Muscle of leg (tissue), 11 donors: Measurements from ENCODE around the gene PEX6. TPM values are rescaled to one million over a fixed set of nuclear protein-coding genes. Genes with fewer than 3 reads are reported as not detected.

Experiments
- DNase-seq: peaks from one replicate; pipeline ENCODE4 v3.0.0; 2013
- H3K27ac ChIP-seq: one replicate; pipeline ENCODE4 v1.5.1; 2013; ENCODE audit warnings: mild to moderate bottlenecking, low read length, control low read depth
- H3K27me3 ChIP-seq: one replicate; pipeline ENCODE4 v1.6.1; 2013; ENCODE audit warnings: low read length; ENCODE audit not compliant: control insufficient read depth, insufficient read depth
- H3K36me3 ChIP-seq: one replicate; pipeline ENCODE4 v1.6.1; 2013; ENCODE audit warnings: low read length; ENCODE audit not compliant: control insufficient read depth, insufficient read depth
- H3K4me1 ChIP-seq: one replicate; pipeline ENCODE4 v1.6.1; 2013; ENCODE audit warnings: low read length; ENCODE audit not compliant: control insufficient read depth, insufficient read depth
- H3K4me3 ChIP-seq: one replicate; pipeline ENCODE4 v1.5.1; 2013; ENCODE audit warnings: low read length, control low read depth
- H3K9me3 ChIP-seq: replicated peaks from 2 replicates; pipeline ENCODE4 v1.6.1; 2013; ENCODE audit warnings: low read depth, low read length; ENCODE audit not compliant: control insufficient read depth
- WGBS: methylation state at CpG from one replicate; pipeline ENCODE4 v1.1.5; 2013; ENCODE audit warnings: missing lambda C conversion rate; ENCODE audit not compliant: insufficient coverage; 5-methylcytosine and 5-hydroxymethylcytosine counted together
- polyA plus RNA-seq, 8 donors: library from polyadenylated mRNA; unstranded; fragments of 120-200 nt; gene quantifications; one replicate each; pipeline versions ENCODE4 v1.2.1 to v1.2.3, GENCODE V29; 2013; ENCODE audit warnings: inconsistent platforms in 1 of 8, low replicate concordance in 1 of 8; ENCODE audit not compliant: insufficient read length in 8 of 8, insufficient read depth in 1 of 8
- total RNA-seq: library from RNA; stranded (reverse); fragments of 120-200 nt; gene quantifications from one replicate; pipeline ENCODE4 v1.2.4, GENCODE V29; 2013

Gene PEX6
- total and polyA plus RNA-seq, 9 donors: 13.0 to 28.4 (median 17.7) TPM

DNA sequence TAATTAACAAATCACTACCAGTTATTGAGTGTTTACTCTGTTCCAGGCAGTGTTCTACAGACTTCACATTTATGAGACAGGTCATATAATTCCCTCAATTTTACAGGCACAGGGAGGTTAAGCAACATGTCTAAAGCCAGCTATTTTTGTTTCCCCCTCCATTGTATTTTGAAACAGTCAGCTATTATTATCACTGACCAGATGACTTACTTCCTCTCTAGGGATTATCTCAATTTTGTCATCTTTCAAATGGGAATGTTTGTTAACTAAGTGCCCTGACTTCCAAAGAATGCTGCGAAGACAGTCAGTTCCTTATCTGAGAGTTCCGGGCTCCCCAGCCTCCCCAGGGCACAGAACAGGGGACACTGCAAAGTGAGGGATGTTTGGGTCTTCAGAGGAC, 55.3 kb downstream of the PEX6 start:
- WGBS: 54% methylated on average over 2 of the region's 2 CpGs
- Histone ChIP-seq H3K9me3 (no peaks in the 10 kb centered on the region), H3K4me1 (peaks cover 6% of the 10 kb centered on the region), H3K27me3 (peaks cover 6% of the 10 kb centered on the region), H3K36me3 (no peaks in the 10 kb centered on the region), H3K27ac (no peak overlapping the region), H3K4me3 (no peak overlapping the region)
- DNase-seq: no peak

GRCh38 chr6:42921801-42922200, 57.2 kb downstream of the PEX6 start:
- Histone ChIP-seq H3K27me3 (peaks cover 6% of the 10 kb centered on the region), H3K9me3 (no peaks in the 10 kb centered on the region), H3K27ac (no peak overlapping the region), H3K4me3 (no peak overlapping the region), H3K4me1 (no peaks in the 10 kb centered on the region), H3K36me3 (no peaks in the 10 kb centered on the region)
- WGBS: 100% methylated on average over 1 of the region's 6 CpGs
- no peak for DNase-seq

GRCh38 chr6:42916288-42916687, 62.7 kb downstream of the PEX6 start:
- Histone ChIP-seq H3K4me3 (no peak overlapping the region), H3K36me3 (no peaks in the 10 kb centered on the region), H3K9me3 (no peaks in the 10 kb centered on the region), H3K27me3 (peaks cover 2% of the 10 kb centered on the region), H3K27ac (no peak overlapping the region), H3K4me1 (peaks cover 5% of the 10 kb centered on the region)
- DNase-seq: no peak
- 100% methylated on average over 1 of the region's 1 CpG for WGBS

- Histone ChIP-seq H3K9me3 (no peaks in the 10 kb centered on the region), H3K4me3 (no peak within 1 kb of the TSS), H3K27me3 (peaks cover 2% of the 10 kb centered on the region), H3K4me1 (peaks cover 5% of the 10 kb centered on the region), H3K27ac (no peak within 1 kb of the TSS), H3K36me3 (no peaks in the 10 kb centered on the region)
- DNase-seq: no peak
- 56% methylated on average over 9 of the region's 10 CpGs for WGBS
Observed at GRCh38 chr6:42915732-42916131, 63.2 kb downstream of the PEX6 start, which contains the start of gene PTCRA. TSS of gene PTCRA (plus strand) at chr6:42916053. CDS start at chr6:42916070, 17 bp downstream.

DNA sequence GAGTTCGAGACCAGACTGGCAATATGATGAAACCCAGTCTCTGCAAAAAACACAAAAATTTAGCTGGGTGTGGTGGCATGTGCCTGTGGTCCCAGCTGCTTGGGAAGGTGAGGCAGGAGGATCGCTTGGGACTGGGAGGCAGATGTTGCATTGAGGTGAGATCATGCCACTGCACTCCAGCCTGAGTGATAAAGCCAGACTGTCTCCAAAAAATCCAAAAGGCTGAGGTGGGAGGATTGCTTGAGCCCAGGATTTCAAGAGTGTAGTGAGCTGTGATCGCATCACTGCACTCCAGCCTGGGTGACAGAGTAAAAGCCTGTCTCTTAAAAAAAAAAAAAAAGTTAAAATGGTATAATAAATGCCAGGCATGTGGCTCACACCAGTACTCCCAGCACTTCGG, 64.4 kb downstream of the PEX6 start:
- 57% methylated on average over 4 of the region's 4 CpGs for WGBS
- Histone ChIP-seq H3K9me3 (no peaks in the 10 kb centered on the region), H3K36me3 (no peaks in the 10 kb centered on the region), H3K27ac (no peak overlapping the region), H3K27me3 (peaks cover 2% of the 10 kb centered on the region), H3K4me1 (peaks cover 5% of the 10 kb centered on the region), H3K4me3 (no peak overlapping the region)
- DNase-seq: no peak

Other genes with a start within 250 kb of the PEX6 start
- gene TBCC, start 233.1 kb downstream of the PEX6 start, total RNA-seq: 27.0 TPM
- 10 to 100 TPM; 14.3 to 19.0 (median 16.0) TPM for gene TBCC, start 233.1 kb downstream of the PEX6 start, polyA plus RNA-seq
- gene BICRAL, start 197.1 kb downstream of the PEX6 start, total RNA-seq: 8.1 TPM
- 10 to 100 TPM in 7 of 8 donors, 1 to 10 TPM in 1; 9.9 to 12.8 (median 10.8) TPM for gene BICRAL, start 197.1 kb downstream of the PEX6 start, polyA plus RNA-seq
- gene RPL7L1, start 99.6 kb downstream of the PEX6 start, total RNA-seq: 78.6 TPM
- 10 to 100 TPM; 60.7 to 87.9 (median 74.9) TPM for gene RPL7L1, start 99.6 kb downstream of the PEX6 start, polyA plus RNA-seq
- gene PTCRA, start 63.1 kb downstream of the PEX6 start, total RNA-seq: not detected
- gene PTCRA, start 63.1 kb downstream of the PEX6 start, polyA plus RNA-seq: under 1 TPM in 3 of 8 donors, not detected in 5; 0.16 to 0.27 (median 0.25) TPM
- gene CNPY3, start 49.7 kb downstream of the PEX6 start, total RNA-seq: 16.8 TPM
- 10 to 100 TPM; 27.3 to 41.6 (median 33.1) TPM for gene CNPY3, start 49.7 kb downstream of the PEX6 start, polyA plus RNA-seq
- 0.22 TPM for gene GNMT, start 18.4 kb downstream of the PEX6 start, total RNA-seq
- 1 to 10 TPM in 1 of 8 donors, under 1 TPM in 7; 0.10 to 1.0 (median 0.51) TPM for gene GNMT, start 18.4 kb downstream of the PEX6 start, polyA plus RNA-seq
- 34.7 TPM for gene PPP2R5D, start 5.4 kb upstream of the PEX6 start, total RNA-seq
- gene PPP2R5D, start 5.4 kb upstream of the PEX6 start, polyA plus RNA-seq: 10 to 100 TPM; 38.3 to 54.8 (median 46.0) TPM
- 59.6 TPM for gene MEA1, start 34.8 kb upstream of the PEX6 start, total RNA-seq
- gene MEA1, start 34.8 kb upstream of the PEX6 start, polyA plus RNA-seq: 10 to 100 TPM; 40.4 to 63.4 (median 48.6) TPM
- gene KLHDC3, start 35.1 kb upstream of the PEX6 start, total RNA-seq: 211 TPM
- 100 to 1,000 TPM; 166 to 222 (median 207) TPM for gene KLHDC3, start 35.1 kb upstream of the PEX6 start, polyA plus RNA-seq
- gene RRP36, start 42.4 kb upstream of the PEX6 start, total RNA-seq: 53.1 TPM
- gene RRP36, start 42.4 kb upstream of the PEX6 start, polyA plus RNA-seq: 10 to 100 TPM; 39.8 to 48.5 (median 44.4) TPM
- gene CUL7, start 74.7 kb upstream of the PEX6 start, total RNA-seq: 36.8 TPM
- gene CUL7, start 74.7 kb upstream of the PEX6 start, polyA plus RNA-seq: 10 to 100 TPM; 35.7 to 49.2 (median 41.6) TPM
- 27.6 TPM for gene MRPL2, start 80.3 kb upstream of the PEX6 start, total RNA-seq
- 10 to 100 TPM; 39.5 to 55.1 (median 47.5) TPM for gene MRPL2, start 80.3 kb upstream of the PEX6 start, polyA plus RNA-seq
- 21.6 TPM for gene KLC4, start 80.5 kb upstream of the PEX6 start, total RNA-seq
- 10 to 100 TPM; 19.4 to 36.3 (median 26.1) TPM for gene KLC4, start 80.5 kb upstream of the PEX6 start, polyA plus RNA-seq
- gene PTK7, start 97.1 kb upstream of the PEX6 start, total RNA-seq: 40.2 TPM
- gene PTK7, start 97.1 kb upstream of the PEX6 start, polyA plus RNA-seq: 100 to 1,000 TPM in 1 of 8 donors, 10 to 100 TPM in 7; 44.1 to 117 (median 79.3) TPM
- gene SRF, start 192.1 kb upstream of the PEX6 start, total RNA-seq: 21.9 TPM
- 10 to 100 TPM; 41.3 to 58.5 (median 48.0) TPM for gene SRF, start 192.1 kb upstream of the PEX6 start, polyA plus RNA-seq
- gene CUL9, start 203.0 kb upstream of the PEX6 start, total RNA-seq: 16.8 TPM
- gene CUL9, start 203.0 kb upstream of the PEX6 start, polyA plus RNA-seq: 10 to 100 TPM; 11.8 to 23.9 (median 19.9) TPM